ENCODE data around the gene PRELID2.

GRCh38 chr5:145841299-145841698 is 6.2 kb upstream of the PRELID2 start:
- no peak for TF ChIP-seq EZH2phosphoT487 (IDR thresholded peaks at IDR 0.05; ENCODE audit: low read depth, severe bottlenecking, unreplicated experiment)
- TF ChIP-seq CTCF (IDR thresholded peaks at IDR 0.05; ENCODE audit: poor library complexity), result no peak

Data from hepatocyte (in vitro differentiated cells).